Measurements from ENCODE around the gene CASP4. TPM values are rescaled to one million over a fixed set of nuclear protein-coding genes. Genes with fewer than 3 reads are reported as not detected.
"Not testable (repeated sequence)": the region's sequence is repeated elsewhere in the genome, so short reads cannot be mapped to it uniquely, and the experiment has no call there.

The CASP4 gene
- total RNA-seq, 2 experiments from 2014 or later: 138 TPM

GRCh38 chr11:104973616-104974015 is 5.2 kb upstream of the CASP4 start:
- CTCF ChIA-PET: no interaction called here
- POLR2A ChIA-PET: interaction anchor here (0.6 kb wide), 1 partner anchor 367 kb away, joined by 3 read pairs; no protein-coding TSS in a partner anchor
- no peak overlapping the region for H3K4me3 Mint-ChIP-seq

GRCh38 chr11:104972924-104973323 is 4.5 kb upstream of the CASP4 start:
- H3K9me3 Mint-ChIP-seq: peaks cover 35% of the 10 kb centered on the region
- H3K27ac Mint-ChIP-seq, CTCF ChIA-PET, H3K4me3 Mint-ChIP-seq, DNase-seq, H3K27me3 Mint-ChIP-seq: not testable (repeated sequence)
- POLR2A ChIA-PET: interaction anchor here (0.6 kb wide), 1 partner anchor 366 kb away, joined by 3 read pairs; no protein-coding TSS in a partner anchor
- peaks cover 12% of the 10 kb centered on the region for H3K4me1 Mint-ChIP-seq
- peaks cover 31% of the 10 kb centered on the region for H3K36me3 Mint-ChIP-seq (ENCODE audit: low read depth)

More at GRCh38 chr11:104973616-104974015, 5.2 kb upstream of the CASP4 start:
- peaks cover 35% of the 10 kb centered on the region for H3K9me3 Mint-ChIP-seq
- DNase-seq: no peak
- H3K27me3 Mint-ChIP-seq: no peaks in the 10 kb centered on the region
- peaks cover 9% of the 10 kb centered on the region for H3K4me1 Mint-ChIP-seq
- H3K27ac Mint-ChIP-seq: no peak overlapping the region
- H3K36me3 Mint-ChIP-seq (ENCODE audit: low read depth): peaks cover 25% of the 10 kb centered on the region

GRCh38 chr11:104970756-104971155 is 2.4 kb upstream of the CASP4 start:
- peaks cover 43% of the 10 kb centered on the region for H3K36me3 Mint-ChIP-seq (ENCODE audit: low read depth)
- H3K27me3 Mint-ChIP-seq: no peaks in the 10 kb centered on the region
- H3K9me3 Mint-ChIP-seq: peaks cover 30% of the 10 kb centered on the region
- no peak overlapping the region for H3K27ac Mint-ChIP-seq
- peaks cover 24% of the 10 kb centered on the region for H3K4me1 Mint-ChIP-seq
- ChIA-PET POLR2A (no interaction called here), CTCF (interaction anchor here (1.2 kb wide), 1 partner anchor 54 kb away, joined by 3 read pairs; no protein-coding TSS in a partner anchor)
- no peak overlapping the region for H3K4me3 Mint-ChIP-seq
- DNase-seq: no peak

GRCh38 chr11:104968856-104969776 is 742 bp upstream of the CASP4 start:
- H3K9me3 Mint-ChIP-seq: peaks cover 25% of the 10 kb centered on the region
- no peaks in the 10 kb centered on the region for H3K27me3 Mint-ChIP-seq
- CTCF ChIA-PET: interaction anchor here (0.6 to 1.3 kb wide), 5 partner anchors 20 to 360 kb away, joined by 3 read pairs; no protein-coding TSS in a partner anchor
- peak overlapping the region; percentile 87 for H3K27ac Mint-ChIP-seq
- DNase-seq: no peak
- H3K4me1 Mint-ChIP-seq: peaks cover 32% of the 10 kb centered on the region
- peak overlapping the region; percentile 88 for H3K4me3 Mint-ChIP-seq
- POLR2A ChIA-PET: interaction anchor here (0.6 to 2.5 kb wide), 12 partner anchors 12 to 356 kb away, joined by 3 to 7 read pairs (median 3); partner anchors contain the start of gene CASP1
- H3K36me3 Mint-ChIP-seq (ENCODE audit: low read depth): peaks cover 50% of the 10 kb centered on the region

GRCh38 chr11:104967534-104968354 is 630 bp downstream of the CASP4 start:
- H3K27me3 Mint-ChIP-seq: no peaks in the 10 kb centered on the region
- DNase-seq: no peak
- peaks cover 32% of the 10 kb centered on the region for H3K4me1 Mint-ChIP-seq
- H3K27ac Mint-ChIP-seq: peak overlapping the region; percentile 87
- H3K36me3 Mint-ChIP-seq (ENCODE audit: low read depth): peaks cover 51% of the 10 kb centered on the region
- POLR2A ChIA-PET: interaction anchor here (0.6 to 2.5 kb wide), 13 partner anchors 10 to 354 kb away, joined by 3 to 8 read pairs (median 3); partner anchors contain the start of gene CASP1
- H3K9me3 Mint-ChIP-seq: peaks cover 22% of the 10 kb centered on the region
- CTCF ChIA-PET: interaction anchor here (0.9 to 1.3 kb wide), 2 partner anchors 76 to 359 kb away, joined by 3 read pairs; no protein-coding TSS in a partner anchor
- peak overlapping the region; percentile 88 for H3K4me3 Mint-ChIP-seq

GRCh38 chr11:104965735-104966134 is 2.6 kb downstream of the CASP4 start:
- Mint-ChIP-seq H3K4me1 (peaks cover 34% of the 10 kb centered on the region), H3K27ac (no peak overlapping the region), H3K4me3 (peak overlapping the region; percentile 33), H3K36me3 (ENCODE audit: low read depth) (peaks cover 69% of the 10 kb centered on the region), H3K9me3 (peaks cover 24% of the 10 kb centered on the region), H3K27me3 (no peaks in the 10 kb centered on the region)
- ChIA-PET POLR2A (interaction anchor here (1.2 kb wide), 1 partner anchor 68 kb away, joined by 3 read pairs; no protein-coding TSS in a partner anchor), CTCF (interaction anchor here (1.9 kb wide), 1 partner anchor 356 kb away, joined by 4 read pairs; no protein-coding TSS in a partner anchor)
- no peak for DNase-seq

- H3K36me3 Mint-ChIP-seq (ENCODE audit: low read depth): peaks cover 78% of the 10 kb centered on the region
- H3K4me1 Mint-ChIP-seq: peaks cover 31% of the 10 kb centered on the region
- ChIA-PET CTCF (no interaction called here), POLR2A (no interaction called here)
- peaks cover 22% of the 10 kb centered on the region for H3K9me3 Mint-ChIP-seq
- DNase-seq: no peak
- no peak overlapping the region for H3K27ac Mint-ChIP-seq
- no peaks in the 10 kb centered on the region for H3K27me3 Mint-ChIP-seq
- H3K4me3 Mint-ChIP-seq: no peak overlapping the region
Measured at GRCh38 chr11:104964247-104964646, 4.1 kb downstream of the CASP4 start.

GRCh38 chr11:104962852-104963251 is 5.5 kb downstream of the CASP4 start:
- no peak for DNase-seq
- ChIA-PET CTCF (no interaction called here), POLR2A (no interaction called here)
- Mint-ChIP-seq H3K4me3 (no peak overlapping the region), H3K36me3 (ENCODE audit: low read depth) (peaks cover 80% of the 10 kb centered on the region), H3K27me3 (no peaks in the 10 kb centered on the region), H3K27ac (no peak overlapping the region), H3K4me1 (peaks cover 33% of the 10 kb centered on the region), H3K9me3 (peaks cover 22% of the 10 kb centered on the region)

GRCh38 chr11:104957280-104957679 is 11.1 kb downstream of the CASP4 start:
- peaks cover 84% of the 10 kb centered on the region for H3K36me3 Mint-ChIP-seq (ENCODE audit: low read depth)
- POLR2A ChIA-PET: interaction anchor here (1.3 kb wide), 1 partner anchor 10 kb away, joined by 3 read pairs; no protein-coding TSS in a partner anchor
- CTCF ChIA-PET: no interaction called here

GRCh38 chr11:104956528-104956927 is 11.8 kb downstream of the CASP4 start:
- Mint-ChIP-seq H3K4me1 (peaks cover 22% of the 10 kb centered on the region), H3K9me3 (peaks cover 10% of the 10 kb centered on the region), H3K4me3 (no peak overlapping the region), H3K27me3 (no peaks in the 10 kb centered on the region), H3K36me3 (ENCODE audit: low read depth) (peaks cover 84% of the 10 kb centered on the region), H3K27ac (no peak overlapping the region)
- DNase-seq: no peak
- ChIA-PET CTCF (no interaction called here), POLR2A (no interaction called here)

More at GRCh38 chr11:104957280-104957679, 11.1 kb downstream of the CASP4 start:
- DNase-seq: no peak
- H3K27ac Mint-ChIP-seq: no peak overlapping the region
- H3K4me3 Mint-ChIP-seq: no peak overlapping the region
- H3K27me3 Mint-ChIP-seq: no peaks in the 10 kb centered on the region
- H3K9me3 Mint-ChIP-seq: peaks cover 14% of the 10 kb centered on the region
- H3K4me1 Mint-ChIP-seq: peaks cover 22% of the 10 kb centered on the region

- DNase-seq: peak; percentile 19
- Mint-ChIP-seq H3K36me3 (ENCODE audit: low read depth) (peaks cover 95% of the 10 kb centered on the region), H3K4me1 (peaks cover 4% of the 10 kb centered on the region), H3K27ac (no peak overlapping the region), H3K9me3 (no peaks in the 10 kb centered on the region), H3K4me3 (no peak overlapping the region), H3K27me3 (no peaks in the 10 kb centered on the region)
- CTCF ChIA-PET: interaction anchor here (0.9 to 1.8 kb wide), 5 partner anchors 12 to 337 kb away, joined by 3 to 8 read pairs (median 4); no protein-coding TSS in a partner anchor
- POLR2A ChIA-PET: interaction anchor here (0.6 to 0.7 kb wide), 2 partner anchors 148 to 908 kb away, joined by 3 read pairs; no protein-coding TSS in a partner anchor
Measured at GRCh38 chr11:104946907-104947306, 21.5 kb downstream of the CASP4 start.

GRCh38 chr11:104944076-104944475 is 24.3 kb downstream of the CASP4 start:
- Mint-ChIP-seq H3K36me3 (ENCODE audit: low read depth) (peaks cover 76% of the 10 kb centered on the region), H3K9me3 (no peaks in the 10 kb centered on the region), H3K4me1 (peaks cover 4% of the 10 kb centered on the region), H3K27ac (no peak overlapping the region), H3K4me3 (no peak overlapping the region), H3K27me3 (no peaks in the 10 kb centered on the region)
- ChIA-PET POLR2A (no interaction called here), CTCF (no interaction called here)
- DNase-seq: no peak

All from activated CD4-positive, alpha-beta memory T cell treated with anti-CD3 and anti-CD28 coated beads, Interleukin-2, amount 10 ng/mL, durations not matched to agents 7 days and 5 days (primary cell).